NCI-H146 treated with DMSO at 0.1 percent for 48 hours (cell line): ENCODE results near the gene USP25.

Source experiments
- DNase-seq: peaks from one replicate; lab custom pipeline; 2025; ENCODE audit not compliant: unreplicated experiment; lab: John Stamatoyannopoulos, UW

Gene USP25

DNA sequence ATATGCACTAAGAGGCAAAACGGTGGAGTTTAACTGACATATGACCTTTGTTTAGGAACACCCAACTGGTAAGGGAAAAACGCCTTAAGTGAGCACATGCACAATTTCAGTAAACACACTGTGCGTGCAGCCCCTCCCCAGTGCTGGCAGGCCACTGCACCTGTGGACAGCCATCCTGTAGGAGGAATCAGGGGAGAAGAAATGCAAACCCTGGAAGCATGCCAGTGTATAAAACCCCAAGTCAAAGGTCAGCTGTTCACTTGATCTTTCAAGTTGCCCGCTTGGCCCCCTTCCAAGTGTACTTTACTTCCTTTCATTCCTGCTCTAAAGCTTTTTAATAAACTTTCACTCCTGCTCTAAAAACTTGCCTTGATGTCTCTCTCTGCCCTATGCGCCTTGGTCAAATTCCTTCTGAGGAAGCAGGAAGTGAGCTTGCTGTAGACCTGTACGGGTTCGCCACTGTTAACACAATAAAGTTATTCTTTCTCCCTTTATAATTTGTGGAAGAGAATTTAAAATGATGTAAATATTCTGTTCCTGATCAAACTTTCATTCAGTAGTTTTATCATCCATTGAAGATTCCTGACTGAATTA, 31.8 kb downstream of the USP25 start:
- no peak for DNase-seq

DNA sequence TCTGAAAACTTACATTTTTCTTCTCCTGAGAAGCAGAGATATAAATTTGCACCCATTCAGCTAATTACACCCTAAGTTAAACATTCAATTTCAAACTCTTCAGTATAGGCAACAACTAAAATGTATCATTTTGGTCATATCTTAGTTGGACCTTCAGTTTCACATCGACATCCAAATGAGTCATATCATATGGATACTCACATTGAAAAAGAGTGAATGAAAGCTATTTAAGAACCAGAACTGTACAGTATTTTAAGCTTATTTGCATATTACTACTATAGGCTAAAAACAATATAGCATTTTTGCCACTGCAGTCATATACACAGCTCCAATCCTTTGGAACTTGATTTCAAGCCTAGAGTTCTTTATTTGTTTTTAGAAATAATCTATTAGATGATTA, 33.6 kb downstream of the USP25 start:
- no peak for DNase-seq

DNA sequence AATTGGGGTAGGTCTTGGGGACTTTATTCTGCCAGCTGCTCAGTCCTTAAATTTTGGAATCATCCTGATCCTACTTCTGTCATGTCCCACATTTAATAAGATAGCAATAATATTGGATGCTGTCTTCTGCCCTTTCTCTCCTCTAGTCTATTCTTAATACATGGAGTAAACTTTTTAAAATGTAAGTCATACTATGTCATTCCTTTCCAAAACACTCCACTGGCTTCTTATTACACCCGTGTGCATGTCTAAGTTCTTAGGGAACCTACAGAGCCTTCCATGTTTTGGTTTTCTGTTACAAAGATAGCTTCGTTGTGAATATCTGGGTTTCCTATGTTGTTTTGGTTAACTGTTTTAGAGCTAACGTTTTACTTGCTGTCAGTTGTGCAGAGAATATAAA, 35.1 kb downstream of the USP25 start:
- DNase-seq, result no peak

DNA sequence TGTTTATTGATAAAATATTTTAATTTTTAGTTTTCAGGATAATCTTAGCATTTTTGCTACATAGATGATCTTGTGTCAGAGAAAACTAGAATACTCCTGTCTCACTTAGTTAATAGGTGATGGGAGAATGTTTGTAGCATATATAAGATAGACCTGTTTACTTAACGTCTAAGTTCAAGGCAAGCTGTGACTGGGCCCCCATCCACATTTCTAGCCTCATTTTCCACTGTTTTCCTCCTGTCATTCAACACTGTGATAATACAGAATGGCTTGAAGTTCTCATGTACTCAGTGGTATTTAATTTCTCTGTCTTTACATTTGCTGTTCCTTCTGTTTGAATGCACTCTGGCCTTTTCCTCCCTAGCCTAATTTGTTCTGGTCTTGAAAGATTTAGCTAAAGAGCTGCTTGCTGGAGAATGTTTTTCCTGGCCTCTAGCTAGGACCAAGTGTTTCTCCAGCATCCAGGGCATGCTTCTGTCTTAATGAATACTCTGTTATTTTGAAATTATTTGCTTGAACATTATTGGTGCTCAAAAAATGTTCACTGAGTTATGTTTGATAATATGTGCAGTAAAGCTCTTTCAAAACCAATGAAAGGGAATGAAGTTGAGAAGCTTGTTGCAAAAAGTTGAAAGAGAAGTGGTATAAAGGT, 37.3 kb downstream of the USP25 start:
- no peak for DNase-seq

DNA sequence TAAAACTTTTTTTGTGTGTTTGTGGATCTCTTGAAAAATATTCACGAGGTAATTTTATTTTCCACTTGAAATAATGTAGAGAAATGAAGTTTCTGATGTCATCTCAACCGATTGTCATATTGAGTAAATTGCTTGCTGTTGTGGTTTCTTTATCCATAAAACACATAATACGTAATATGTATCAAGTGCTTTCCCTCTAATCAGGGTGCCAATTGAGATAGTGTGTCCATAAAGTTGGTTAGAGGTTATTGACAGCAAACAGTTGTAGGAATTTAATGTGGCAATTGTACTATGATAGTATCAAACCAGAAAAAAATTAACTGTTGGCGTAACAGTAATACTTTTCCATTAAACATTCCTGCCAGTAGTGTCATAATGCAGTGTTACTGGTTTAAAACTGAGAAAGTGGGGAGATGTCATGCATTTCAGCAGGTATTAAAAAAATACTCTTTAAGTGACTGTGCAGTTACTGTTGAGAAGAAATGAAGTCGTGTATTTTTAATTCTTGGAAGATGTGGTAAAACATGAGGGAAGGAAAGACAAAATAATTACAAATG, 38.3 kb downstream of the USP25 start:
- DNase-seq, result no peak

- no peak for DNase-seq
Measured at GRCh38 chr21:15768853-15769252, 39.1 kb downstream of the USP25 start.

- no peak for DNase-seq
Measured at GRCh38 chr21:15771311-15771710, 41.5 kb downstream of the USP25 start.

DNA sequence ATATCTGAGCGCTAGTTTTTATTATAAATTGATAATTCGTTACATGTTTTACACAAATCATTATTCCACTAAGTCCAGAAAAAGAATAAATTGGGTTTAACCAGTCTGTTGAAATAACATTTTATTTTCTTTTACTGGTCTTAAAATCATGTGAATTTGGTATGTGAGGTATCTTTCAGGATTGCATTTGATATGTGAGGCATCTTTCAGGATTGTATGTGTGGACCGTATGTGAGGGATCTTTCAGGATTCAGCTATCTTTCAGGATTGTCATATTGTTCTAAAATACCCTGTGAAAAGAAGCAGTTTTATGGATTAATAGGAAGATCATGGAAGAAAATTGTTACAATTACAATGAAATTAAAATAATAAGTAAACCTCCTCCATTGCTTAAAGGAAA, 42.9 kb downstream of the USP25 start:
- no peak for DNase-seq

GRCh38 chr21:15774590-15774989, 44.8 kb downstream of the USP25 start:
- DNase-seq, result no peak

GRCh38 chr21:15775291-15775690, 45.5 kb downstream of the USP25 start:
- DNase-seq, result no peak

GRCh38 chr21:15775981-15776380, 46.2 kb downstream of the USP25 start:
- DNase-seq, result no peak

GRCh38 chr21:15776818-15777217, 47.0 kb downstream of the USP25 start:
- DNase-seq, result no peak

DNA sequence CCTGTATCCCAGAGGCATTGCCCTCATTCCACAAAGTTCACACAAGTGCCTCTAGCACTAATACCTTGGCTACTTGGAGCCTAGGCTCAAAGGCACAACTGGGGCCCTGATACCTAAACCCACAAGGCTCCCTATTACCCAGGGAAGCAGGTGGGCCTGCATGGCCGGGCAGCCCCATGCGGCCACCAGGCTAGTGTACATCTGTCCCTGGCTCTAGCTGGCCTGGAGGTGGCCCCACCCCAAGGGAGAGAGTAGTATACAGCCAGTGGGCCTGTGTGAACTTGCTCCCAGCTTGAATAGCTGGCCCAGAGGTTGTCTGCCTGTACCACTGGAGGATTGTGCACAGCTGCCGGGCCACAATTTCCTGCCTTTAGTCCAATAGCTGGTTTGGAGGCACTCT, 52.2 kb downstream of the USP25 start:
- DNase-seq, result no peak

DNA sequence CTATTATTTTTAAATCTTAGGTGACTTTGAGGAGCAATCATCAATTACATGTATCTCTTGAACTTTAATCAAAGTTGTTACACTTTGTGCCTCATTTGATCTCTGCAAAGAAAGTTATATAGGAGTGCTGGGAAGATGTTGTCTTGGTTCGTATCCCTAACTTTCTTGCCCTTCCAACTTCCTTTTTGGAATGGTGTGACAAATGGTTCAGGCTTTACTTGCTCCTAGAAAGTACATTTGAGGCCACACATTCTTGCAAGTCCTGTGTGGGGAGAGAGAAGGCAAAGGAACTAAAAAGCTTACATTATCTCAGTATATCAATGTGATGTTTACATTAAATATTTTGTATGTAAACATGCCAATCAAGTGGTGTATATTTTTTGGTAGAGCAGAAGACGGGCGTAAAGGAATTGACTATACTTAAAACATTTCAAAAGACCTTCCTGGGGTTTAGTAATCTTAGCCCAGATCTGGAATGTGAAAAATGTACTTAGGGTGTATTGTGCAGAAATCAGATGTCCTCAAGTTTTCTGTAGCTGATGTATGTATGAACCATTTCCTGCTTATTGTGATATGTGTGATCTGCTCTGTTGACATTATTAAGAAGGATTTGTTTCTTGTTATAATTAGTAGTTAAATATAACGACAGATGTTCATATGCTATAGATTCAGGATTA, 59.2 kb downstream of the USP25 start:
- DNase-seq, result no peak

DNA sequence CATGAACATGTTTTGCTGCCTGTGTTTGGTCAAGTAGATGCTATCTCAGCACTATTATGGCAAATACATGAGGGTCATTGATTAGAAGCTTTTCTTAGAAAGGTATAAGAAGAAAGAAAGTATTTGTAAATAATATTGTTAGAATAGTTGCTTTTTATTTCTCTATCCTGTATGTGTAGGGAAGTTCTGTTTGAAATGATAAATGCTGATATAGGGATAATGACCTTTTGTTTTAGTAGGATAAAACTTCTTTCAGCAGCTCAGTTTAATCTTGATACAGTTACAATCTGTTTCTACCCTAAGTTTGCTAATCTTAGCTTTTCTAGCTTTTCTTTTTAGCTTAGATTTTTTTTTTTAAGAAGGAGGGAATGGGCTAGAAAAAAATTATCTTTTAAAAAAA, 63.3 kb downstream of the USP25 start:
- DNase-seq, result no peak

GRCh38 chr21:15793550-15794235, 63.9 kb downstream of the USP25 start:
- no peak for DNase-seq

DNA sequence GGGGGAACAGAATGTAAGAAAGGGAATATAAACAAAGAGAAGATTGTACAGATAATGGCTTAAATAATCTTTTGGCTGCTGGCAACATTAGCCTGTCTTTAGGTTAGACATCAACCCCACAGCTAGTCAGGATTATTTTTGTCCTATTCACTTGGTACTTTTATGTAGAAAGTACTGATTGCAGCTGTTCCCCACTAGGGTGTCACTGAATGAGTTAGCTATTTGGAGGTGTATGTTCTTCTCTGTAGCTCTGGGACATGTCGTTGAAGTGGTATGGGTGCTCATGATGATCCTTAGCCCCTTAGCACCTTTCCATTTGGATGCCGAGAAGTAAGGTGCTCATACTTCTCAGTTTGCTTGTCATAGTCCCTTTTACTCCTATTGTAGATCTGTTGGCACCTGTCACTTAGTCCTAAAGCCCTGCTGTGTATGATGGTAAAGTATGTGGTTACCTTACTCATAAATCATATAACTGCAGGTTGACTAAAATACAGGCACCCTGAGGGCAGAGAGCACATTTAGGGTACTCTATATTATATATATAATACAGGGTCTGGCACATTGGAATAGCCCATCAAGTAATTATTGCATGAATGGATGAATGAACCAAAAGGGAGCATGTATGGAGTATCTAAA, 64.6 kb downstream of the USP25 start:
- no peak for DNase-seq

GRCh38 chr21:15795533-15795932, 65.8 kb downstream of the USP25 start:
- DNase-seq, result no peak

- DNase-seq, result no peak
Measured at GRCh38 chr21:15797577-15798363, 68.0 kb downstream of the USP25 start.

DNA sequence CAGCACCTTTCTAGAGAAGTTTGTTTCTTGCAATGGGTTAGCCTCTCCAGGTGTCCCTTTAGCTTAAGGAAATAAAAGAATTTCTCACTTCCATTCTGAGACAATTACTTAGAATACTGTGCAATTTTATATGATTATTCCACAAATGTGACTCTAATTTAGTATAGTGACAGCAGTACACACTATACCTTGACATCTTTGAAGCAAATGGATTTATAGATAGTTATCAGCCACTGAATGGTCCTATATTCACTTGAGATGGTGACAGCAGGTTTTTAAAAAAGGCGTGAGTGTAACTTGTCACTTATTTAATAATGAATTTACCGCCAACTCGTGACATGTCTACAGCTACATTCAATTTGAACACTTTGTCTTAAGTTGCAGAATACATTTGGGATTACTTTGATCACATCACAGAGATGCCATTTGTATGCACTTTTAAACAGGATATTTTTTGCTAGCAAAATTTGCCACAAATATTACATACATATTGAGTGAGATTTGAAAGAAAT, 71.6 kb downstream of the USP25 start:
- DNase-seq, result no peak
